DND-41 (cell line): ENCODE measurements around the gene STARD13.

Experiments
- ATAC-seq: fragments of 200-7000 bp; cut with Tn5 transposase; 3 replicates; pipeline ENCODE4 v1.9.1; 2021; ENCODE audit warnings: low read depth; ENCODE audit not compliant: insufficient read depth
- DNase-seq: peaks from one replicate; pipeline ENCODE4 v3.0.0-alpha.2; 2020
- H2AFZ ChIP-seq: 2 replicates; pipeline ENCODE4 v1.6.0; 2012; ENCODE audit warnings: low read depth, low read length
- H3K27ac ChIP-seq: 2 replicates; pipeline ENCODE4 v1.5.1; 2012; ENCODE audit warnings: low read length, inconsistent platforms
- H3K27me3 ChIP-seq: fragments of 200-600 bp; sonication (generic); 2 replicates; pipeline ENCODE4 v1.6.0; 2012; ENCODE audit warnings: low read length, mild to moderate bottlenecking, inconsistent platforms; ENCODE audit not compliant: insufficient read depth, poor library complexity
- H3K36me3 ChIP-seq: 2 replicates; pipeline ENCODE4 v1.5.1; 2012; ENCODE audit warnings: low read length, inconsistent platforms; ENCODE audit not compliant: insufficient read depth
- H3K4me1 ChIP-seq: 2 replicates; pipeline ENCODE4 v1.5.1; 2012; ENCODE audit warnings: mild to moderate bottlenecking, low read length; ENCODE audit not compliant: insufficient read depth
- H3K4me2 ChIP-seq: 2 replicates; pipeline ENCODE4 v1.6.0; 2012; ENCODE audit warnings: mild to moderate bottlenecking, moderate library complexity, low read length, inconsistent platforms; ENCODE audit not compliant: insufficient read depth
- H3K4me3 ChIP-seq, 2 experiments: fragments of 200-600 bp in 1 of 2; shearing (Covaris generic) in 1 of 2; 2 replicates each; pipeline ENCODE4 v1.5.1; 2012 to 2016; ENCODE audit warnings: inconsistent platforms in 2 of 2, low read length in 2 of 2, mild to moderate bottlenecking in 2 of 2, low read depth in 1 of 2, moderate library complexity in 1 of 2
- H3K79me2 ChIP-seq: 2 replicates; pipeline ENCODE4 v1.6.0; 2012; ENCODE audit warnings: low read length, inconsistent platforms; ENCODE audit not compliant: insufficient read depth
- H3K9ac ChIP-seq: 2 replicates; pipeline ENCODE4 v1.6.0; 2012; ENCODE audit warnings: low read depth, mild to moderate bottlenecking, inconsistent platforms, low read length, moderate library complexity
- H3K9me3 ChIP-seq: 2 replicates; pipeline ENCODE4 v1.5.1; 2012; ENCODE audit warnings: low read length, moderate library complexity, mild to moderate bottlenecking, inconsistent platforms; ENCODE audit not compliant: insufficient read depth, severe bottlenecking
- H4K20me1 ChIP-seq: 2 replicates; pipeline ENCODE4 v1.6.0; 2012; ENCODE audit warnings: low read length; ENCODE audit not compliant: insufficient read depth
- CTCF ChIP-seq: IDR thresholded peaks from 2 replicates; pipeline ENCODE4 v1.5.1; 2012; ENCODE audit warnings: borderline replicate concordance, low read length, moderate library complexity, mild to moderate bottlenecking; ENCODE audit not compliant: poor library complexity, severe bottlenecking; ENCODE audit errors: extremely low read depth
- EZH2 ChIP-seq: IDR thresholded peaks from 3 replicates; pipeline ENCODE4 v1.6.1; 2012; ENCODE audit warnings: borderline replicate concordance, low read depth, mild to moderate bottlenecking, moderate library complexity, low read length, inconsistent platforms; ENCODE audit not compliant: severe bottlenecking

The STARD13 gene

DNA sequence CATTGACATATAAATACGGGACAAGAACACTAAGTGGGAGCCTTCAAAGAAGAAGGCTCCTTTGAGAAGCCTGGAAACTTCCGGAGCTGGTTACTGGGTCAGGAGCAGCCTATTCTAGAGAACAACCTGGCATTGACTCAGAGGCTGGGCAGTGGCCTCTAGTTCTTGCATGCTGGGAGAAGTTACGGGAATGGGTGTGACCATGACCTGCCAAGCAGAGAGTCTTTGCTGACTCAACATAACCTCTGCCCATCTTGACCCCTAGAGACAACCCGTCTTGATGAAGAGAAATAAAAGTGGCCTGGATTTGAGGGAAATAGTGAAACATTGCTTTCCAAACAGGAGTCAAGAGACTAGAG, 21.0 kb downstream of the STARD13 start:
- Histone ChIP-seq H2AFZ (no peak overlapping the region), H3K4me3 (no peak overlapping the region), H3K79me2 (no peaks in the 10 kb centered on the region), H3K4me1 (no peaks in the 10 kb centered on the region), H3K4me2 (no peak overlapping the region), H3K27ac (no peak overlapping the region), H3K9me3 (no peaks in the 10 kb centered on the region), H4K20me1 (no peaks in the 10 kb centered on the region), H3K9ac (no peak overlapping the region), H3K36me3 (no peaks in the 10 kb centered on the region), H3K27me3 (peaks cover 3% of the 10 kb centered on the region)
- DNase-seq (no peak), ATAC-seq (no peak)
- TF ChIP-seq CTCF (no peak), EZH2 (no peak)

- no peaks in the 10 kb centered on the region for H3K4me1 ChIP-seq
- peaks cover 3% of the 10 kb centered on the region for H3K27me3 ChIP-seq
- H3K27ac ChIP-seq, result no peak overlapping the region
- no peak overlapping the region for H3K4me3 ChIP-seq
- H3K36me3 ChIP-seq, result no peaks in the 10 kb centered on the region
- H3K4me2 ChIP-seq, result no peak overlapping the region
- ATAC-seq, result no peak
- H3K9ac ChIP-seq, result no peak overlapping the region
- no peak for DNase-seq
- H2AFZ ChIP-seq, result no peak overlapping the region
- no peak for TF ChIP-seq CTCF
- TF ChIP-seq EZH2, result no peak
- H3K79me2 ChIP-seq, result no peaks in the 10 kb centered on the region
- no peaks in the 10 kb centered on the region for H3K9me3 ChIP-seq
- no peaks in the 10 kb centered on the region for H4K20me1 ChIP-seq
Measured at GRCh38 chr13:33263976-33264619, 21.5 kb downstream of the STARD13 start.

DNA sequence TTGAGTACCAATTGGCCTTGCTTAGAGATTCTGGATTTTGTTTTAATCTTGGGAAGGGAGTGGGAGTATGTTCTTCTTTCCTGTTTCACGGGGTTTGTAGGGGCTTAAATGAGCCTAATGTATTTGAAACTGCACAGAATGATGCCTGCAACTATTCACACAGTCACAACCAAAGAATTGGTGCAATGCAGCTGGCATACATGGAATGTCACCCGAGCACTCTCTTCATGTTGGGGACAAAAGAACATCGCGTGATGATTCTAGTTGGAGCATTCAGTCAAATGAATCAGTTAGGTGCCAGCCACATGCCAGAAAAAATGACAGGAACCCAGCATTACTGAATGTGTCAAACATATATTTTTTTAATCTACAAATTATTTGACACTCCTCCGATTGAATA, 22.1 kb downstream of the STARD13 start:
- peaks cover 3% of the 10 kb centered on the region for H3K27me3 ChIP-seq
- no peak for TF ChIP-seq EZH2
- TF ChIP-seq CTCF, result no peak
- H3K4me2 ChIP-seq, result no peak overlapping the region
- H3K27ac ChIP-seq, result no peak overlapping the region
- H3K36me3 ChIP-seq, result no peaks in the 10 kb centered on the region
- no peak overlapping the region for H2AFZ ChIP-seq
- DNase-seq (no peak), ATAC-seq (no peak)
- no peak overlapping the region for H3K9ac ChIP-seq
- H3K4me3 ChIP-seq, result no peak overlapping the region
- no peaks in the 10 kb centered on the region for H3K9me3 ChIP-seq
- H3K4me1 ChIP-seq, result no peaks in the 10 kb centered on the region
- no peaks in the 10 kb centered on the region for H4K20me1 ChIP-seq
- no peaks in the 10 kb centered on the region for H3K79me2 ChIP-seq
